CD4-positive, alpha-beta memory T cell (primary cell): Measurements from ENCODE around the gene BABAM2. TPM values are rescaled to one million over a fixed set of nuclear protein-coding genes. Genes with fewer than 3 reads are reported as not detected.
A peak's percentile ranks its signal among the peaks of the same experiment; 100 is the strongest.

ENCODE experiments used
- CTCF ChIA-PET: fragments of 350-600 bp; sonication (Branson Sonifier 250); formaldehyde crosslinking; loops from one replicate; lab custom pipeline; 2021; ENCODE audit warnings: inconsistent platforms; ENCODE audit not compliant: partially characterized antibody; lab: Charles Lee
- POLR2A ChIA-PET: fragments of 350-600 bp; sonication (Branson Sonifier 250); formaldehyde crosslinking; loops from one replicate; lab custom pipeline; 2021; ENCODE audit not compliant: partially characterized antibody; lab: Charles Lee
- DNase-seq, 5 donors: peaks; one replicate each; pipeline versions ENCODE4 v3.0.0 to v3.0.0-alpha.2; 2020 to 2022; ENCODE audit warnings: mixed read lengths in 1 of 5
- H3K27ac ChIP-seq: one replicate; pipeline ENCODE4 v1.7.0; 2013; ENCODE audit warnings: low read depth, low read length
- H3K27me3 ChIP-seq: 2 replicates; pipeline ENCODE4 v1.7.0; 2013; ENCODE audit warnings: mild to moderate bottlenecking, low read length, moderate library complexity; ENCODE audit not compliant: insufficient read depth
- H3K36me3 ChIP-seq: 2 replicates; pipeline ENCODE4 v1.7.0; 2013; ENCODE audit warnings: mild to moderate bottlenecking, low read length, moderate library complexity; ENCODE audit not compliant: insufficient read depth
- H3K4me1 ChIP-seq: 2 replicates; pipeline ENCODE4 v1.7.0; 2013; ENCODE audit warnings: mild to moderate bottlenecking, low read length, moderate library complexity; ENCODE audit not compliant: insufficient read depth
- H3K4me3 ChIP-seq, 2 donors: one replicate each; pipeline ENCODE4 v1.7.0; 2013; ENCODE audit warnings: low read length in 2 of 2, mild to moderate bottlenecking in 1 of 2
- H3K9me3 ChIP-seq, 2 donors: one replicate each; pipeline ENCODE4 v1.7.0; 2013; ENCODE audit warnings: low read length in 2 of 2, control low read depth in 1 of 2; ENCODE audit not compliant: control insufficient read depth in 1 of 2
- H3K27ac Mint-ChIP-seq, 7 donors: one replicate each; pipeline ENCODE4 v1.8.0; 2020 to 2021; ENCODE audit warnings: mixed read lengths in 7 of 7, mild to moderate bottlenecking in 6 of 7, inconsistent platforms in 3 of 7, moderate library complexity in 3 of 7
- H3K27me3 Mint-ChIP-seq, 2 donors: one replicate each; pipeline ENCODE4 v1.8.0; 2020 to 2021; ENCODE audit warnings: mixed read lengths in 2 of 2
- H3K36me3 Mint-ChIP-seq, 2 donors: one replicate each; pipeline ENCODE4 v1.8.0; 2020 to 2021; ENCODE audit warnings: mixed read lengths in 2 of 2, inconsistent platforms in 1 of 2, mild to moderate bottlenecking in 1 of 2
- H3K4me1 Mint-ChIP-seq, 4 donors: one replicate each; pipeline ENCODE4 v1.8.0; 2020 to 2021; ENCODE audit warnings: mixed read lengths in 4 of 4, mild to moderate bottlenecking in 1 of 4
- H3K4me3 Mint-ChIP-seq, 8 donors: one replicate each; pipeline ENCODE4 v1.8.0; 2020 to 2021; ENCODE audit warnings: mixed read lengths in 8 of 8, mild to moderate bottlenecking in 7 of 8, moderate library complexity in 6 of 8, inconsistent platforms in 3 of 8
- H3K9me3 Mint-ChIP-seq, 8 donors: one replicate each; pipeline ENCODE4 v1.8.0; 2020 to 2021; ENCODE audit warnings: mixed read lengths in 8 of 8, mild to moderate bottlenecking in 5 of 8, inconsistent platforms in 3 of 8, moderate library complexity in 1 of 8
- intact Hi-C: fragments of 100-400 bp; cut with micrococcal nuclease; formaldehyde crosslinking; loops from one replicate; pipeline ENCODE4 v1.15.1; 2023
- polyA plus RNA-seq, 2 donors: library from polyadenylated mRNA; unstranded; fragments of 300-500 nt; fragmentation: Illumina TruSeq; gene quantifications; one replicate each; pipeline ENCODE4 v1.2.3, GENCODE V29; 2021
- total RNA-seq, 2 experiments: library from RNA; stranded (reverse); gene quantifications; one replicate each; pipeline ENCODE4 v1.2.3, GENCODE V29; 2021

BABAM2 gene
- total and polyA plus RNA-seq, 4 experiments from 2014 or later, result 37.3 to 60.1 (median 48.2) TPM

DNA sequence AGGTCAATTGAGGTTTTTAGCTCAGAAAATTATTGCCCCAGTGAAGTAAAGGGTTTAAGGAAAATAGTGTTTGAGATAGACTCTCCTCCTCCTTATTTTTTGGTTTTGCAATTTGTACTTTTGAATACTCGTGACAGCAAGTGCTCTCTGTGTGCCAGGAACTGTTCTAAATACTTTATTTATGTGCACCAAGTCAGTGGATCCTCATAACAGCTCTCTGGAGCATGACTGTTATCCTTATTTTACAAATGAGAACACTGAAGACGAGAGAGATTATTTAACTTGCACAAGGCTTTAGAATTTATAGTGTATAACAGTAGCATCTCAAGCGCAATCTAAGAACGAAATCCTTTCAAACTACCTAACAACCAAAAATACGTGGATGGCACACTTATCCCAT, 24.7 kb downstream of the BABAM2 start:
- H3K4me3 Mint-ChIP-seq, result no peak overlapping the region
- H3K36me3 Mint-ChIP-seq, result peaks cover 11 to 15% of the 10 kb centered on the region in 2 donors
- H3K27ac ChIP-seq, result no peak overlapping the region
- peaks cover 8% of the 10 kb centered on the region for H3K4me1 ChIP-seq
- H3K4me1 Mint-ChIP-seq, result peaks cover 8 to 27% (median 15%) of the 10 kb centered on the region in 4 donors
- no peaks in the 10 kb centered on the region for H3K36me3 ChIP-seq
- no peak overlapping the region for H3K27ac Mint-ChIP-seq
- intact Hi-C loops, result no loop called here
- POLR2A ChIA-PET, result no interaction called here
- no peak for DNase-seq
- H3K4me3 ChIP-seq, result no peak overlapping the region
- peaks cover 0 to 3% (median 0%) of the 10 kb centered on the region in 8 donors for H3K9me3 Mint-ChIP-seq
- no peaks in the 10 kb centered on the region for H3K9me3 ChIP-seq
- no peaks in the 10 kb centered on the region for H3K27me3 Mint-ChIP-seq
- H3K27me3 ChIP-seq, result no peaks in the 10 kb centered on the region
- CTCF ChIA-PET, result interaction anchor here (1.4 kb wide), 1 partner anchor 8 kb away, joined by 5 read pairs; no protein-coding TSS in a partner anchor

- no peak for DNase-seq
- Histone ChIP-seq H3K4me1 (peaks cover 15% of the 10 kb centered on the region), H3K4me3 (no peak overlapping the region), H3K27ac (no peak overlapping the region), H3K36me3 (no peaks in the 10 kb centered on the region), H3K9me3 (no peaks in the 10 kb centered on the region), H3K27me3 (no peaks in the 10 kb centered on the region)
- CTCF ChIA-PET, result no interaction called here
- Mint-ChIP-seq H3K36me3 (peaks cover 9 to 14% of the 10 kb centered on the region in 2 donors), H3K27me3 (no peaks in the 10 kb centered on the region), H3K27ac (no peak overlapping the region), H3K4me1 (peaks cover 13 to 32% (median 18%) of the 10 kb centered on the region in 4 donors), H3K9me3 (peaks cover 0 to 4% (median 0%) of the 10 kb centered on the region in 8 donors), H3K4me3 (no peak overlapping the region)
- POLR2A ChIA-PET, result no interaction called here
- intact Hi-C loops, result no loop called here
Measured at GRCh38 chr2:27915874-27916273, 25.3 kb downstream of the BABAM2 start.

GRCh38 chr2:27916293-27916995, 25.9 kb downstream of the BABAM2 start:
- H3K27me3 Mint-ChIP-seq, result no peaks in the 10 kb centered on the region

GRCh38 chr2:27920148-27920885, 29.8 kb downstream of the BABAM2 start:
- Mint-ChIP-seq H3K9me3 (peaks cover 0 to 1% (median 0%) of the 10 kb centered on the region in 8 donors), H3K27ac (peak overlapping the region; percentile 36 to 89 (median 73)), H3K36me3 (peaks cover 2 to 12% of the 10 kb centered on the region in 2 donors), H3K4me1 (peaks cover 12 to 30% (median 13%) of the 10 kb centered on the region in 4 donors), H3K4me3 (peak overlapping the region in 6 of 8 donors; percentile 5 to 69 (median 27)), H3K27me3 (no peaks in the 10 kb centered on the region)
- Histone ChIP-seq H3K4me3 (no peak overlapping the region), H3K27ac (peak overlapping the region; percentile 34), H3K4me1 (peaks cover 20% of the 10 kb centered on the region), H3K9me3 (no peaks in the 10 kb centered on the region), H3K27me3 (no peaks in the 10 kb centered on the region), H3K36me3 (no peaks in the 10 kb centered on the region)
- ChIA-PET CTCF (no interaction called here), POLR2A (interaction anchor here (2.6 kb wide), 1 partner anchor 30 kb away, joined by 23 read pairs; the partner anchor contains the start of genes BABAM2 and RBKS)
- intact Hi-C loops, result loop anchor here (1.0 kb wide), 1 partner anchor 30 kb away; the partner anchor contains the start of genes BABAM2 and RBKS
- peak; percentile 58 to 77 (median 65) for DNase-seq

More at GRCh38 chr2:27916293-27916995, 25.9 kb downstream of the BABAM2 start:
- intact Hi-C loops, result no loop called here
- DNase-seq, result no peak
- no peaks in the 10 kb centered on the region for H3K36me3 ChIP-seq
- Mint-ChIP-seq H3K4me1 (peaks cover 13 to 29% (median 17%) of the 10 kb centered on the region in 4 donors), H3K36me3 (peaks cover 7 to 11% of the 10 kb centered on the region in 2 donors), H3K9me3 (peaks cover 0 to 4% (median 0%) of the 10 kb centered on the region in 8 donors), H3K4me3 (no peak overlapping the region), H3K27ac (no peak overlapping the region)
- H3K9me3 ChIP-seq, result no peaks in the 10 kb centered on the region
- H3K27me3 ChIP-seq, result no peaks in the 10 kb centered on the region
- no peak overlapping the region for H3K4me3 ChIP-seq
- H3K4me1 ChIP-seq, result peaks cover 20% of the 10 kb centered on the region
- ChIA-PET POLR2A (no interaction called here), CTCF (no interaction called here)
- H3K27ac ChIP-seq, result no peak overlapping the region

DNA sequence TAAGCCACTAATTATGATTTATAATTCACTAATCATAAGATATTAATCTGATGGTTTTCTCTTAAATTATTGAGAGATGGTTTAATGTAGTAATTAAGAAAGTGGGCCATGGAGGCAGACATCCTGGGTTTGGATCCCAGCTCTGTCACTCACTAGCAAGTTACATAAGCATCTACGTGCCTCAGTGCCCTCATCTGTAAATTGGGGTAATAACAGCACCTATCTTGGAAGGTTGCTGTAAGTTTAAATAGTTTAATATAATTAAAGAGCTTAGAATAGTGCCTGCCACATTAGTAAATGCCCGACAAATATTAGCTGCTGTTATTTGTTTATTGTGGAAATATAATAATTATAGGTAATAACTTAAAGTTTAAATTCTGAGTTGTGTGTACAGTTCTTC, 30.9 kb downstream of the BABAM2 start:
- Histone ChIP-seq H3K27ac (no peak overlapping the region), H3K4me3 (no peak overlapping the region), H3K9me3 (no peaks in the 10 kb centered on the region), H3K36me3 (no peaks in the 10 kb centered on the region), H3K4me1 (peaks cover 20% of the 10 kb centered on the region), H3K27me3 (no peaks in the 10 kb centered on the region)
- DNase-seq, result no peak
- Mint-ChIP-seq H3K4me1 (peaks cover 16 to 30% (median 18%) of the 10 kb centered on the region in 4 donors), H3K36me3 (peaks cover 7 to 22% of the 10 kb centered on the region in 2 donors), H3K27me3 (no peaks in the 10 kb centered on the region), H3K4me3 (no peak overlapping the region), H3K9me3 (peaks cover 0 to 1% (median 0%) of the 10 kb centered on the region in 8 donors), H3K27ac (peak overlapping the region in 1 of 7 donors; percentile 58)
- ChIA-PET CTCF (no interaction called here), POLR2A (interaction anchor here (0.6 to 2.6 kb wide), 2 partner anchors 31 to 156 kb away, joined by 3 to 23 read pairs; partner anchors contain the start of genes BABAM2 and RBKS)
- intact Hi-C loops, result no loop called here

DNA sequence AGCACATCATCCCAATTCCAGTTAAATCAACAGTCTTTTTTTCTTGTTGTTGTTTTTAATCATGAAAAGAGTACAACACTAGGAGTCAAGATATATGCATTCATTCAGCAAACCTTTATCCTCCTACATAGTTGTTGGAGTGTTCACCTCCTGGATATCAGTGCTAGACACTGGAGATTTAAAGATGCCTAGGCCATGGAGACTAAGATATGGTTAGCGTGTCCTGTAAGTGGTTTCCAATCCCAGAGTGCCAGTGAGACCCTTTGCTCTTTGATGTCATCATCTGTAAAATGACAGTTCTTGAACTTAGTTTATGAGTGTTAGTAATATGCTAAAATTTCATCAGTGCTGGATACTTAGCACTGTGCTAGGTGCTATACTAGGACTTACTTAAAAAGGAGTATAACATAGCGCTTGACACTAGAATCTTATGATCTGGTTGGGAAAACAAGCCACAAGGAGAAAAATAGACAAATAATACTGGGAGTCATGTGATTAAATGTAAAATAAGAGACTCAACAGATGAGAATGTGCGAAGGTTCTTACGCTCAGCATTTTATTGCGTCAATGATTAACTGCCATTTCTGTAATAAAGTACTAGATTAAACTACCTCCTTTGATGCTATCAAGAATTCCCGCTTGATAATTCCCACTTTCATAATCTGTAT, 31.5 kb downstream of the BABAM2 start:
- no peak overlapping the region for H3K4me3 ChIP-seq
- no peaks in the 10 kb centered on the region for H3K27me3 ChIP-seq
- peak overlapping the region in 5 of 7 donors; percentile 3 to 72 (median 61) for H3K27ac Mint-ChIP-seq
- no peaks in the 10 kb centered on the region for H3K9me3 ChIP-seq
- no peaks in the 10 kb centered on the region for H3K36me3 ChIP-seq
- H3K4me3 Mint-ChIP-seq, result no peak overlapping the region
- H3K36me3 Mint-ChIP-seq, result peaks cover 7 to 24% of the 10 kb centered on the region in 2 donors
- no peak for DNase-seq
- peaks cover 20% of the 10 kb centered on the region for H3K4me1 ChIP-seq
- no peak overlapping the region for H3K27ac ChIP-seq
- H3K9me3 Mint-ChIP-seq, result peaks cover 0 to 1% (median 0%) of the 10 kb centered on the region in 8 donors
- POLR2A ChIA-PET, result interaction anchor here (2.6 kb wide), 1 partner anchor 32 kb away, joined by 23 read pairs; the partner anchor contains the start of genes BABAM2 and RBKS
- H3K27me3 Mint-ChIP-seq, result no peaks in the 10 kb centered on the region
- peaks cover 17 to 30% (median 20%) of the 10 kb centered on the region in 4 donors for H3K4me1 Mint-ChIP-seq
- intact Hi-C loops, result no loop called here
- CTCF ChIA-PET, result no interaction called here
